Memory B cell (primary cell): ENCODE results near the gene ZNF536.
A peak's percentile ranks its signal among the peaks of the same experiment; 100 is the strongest.
"Not testable (repeated sequence)": the region's sequence is repeated elsewhere in the genome, so short reads cannot be mapped to it uniquely, and the experiment has no call there.

Experiments used
- ATAC-seq: fragments of 150-1000 bp; cut with Tn5 transposase; 2 replicates; pipeline ENCODE4 v1.10.0; 2021; ENCODE audit warnings: low read depth, mild to moderate bottlenecking, moderate library complexity
- DNase-seq, 2 donors: peaks; one replicate each; pipeline ENCODE4 v3.0.0; 2022; ENCODE audit warnings: low spot score in 2 of 2
- H3K27ac Mint-ChIP-seq: one replicate; pipeline ENCODE4 v1.8.0; 2022; ENCODE audit warnings: mild to moderate bottlenecking, moderate library complexity, mixed read lengths
- H3K27me3 Mint-ChIP-seq: one replicate; pipeline ENCODE4 v1.8.0; 2022; ENCODE audit warnings: mixed read lengths
- H3K36me3 Mint-ChIP-seq: one replicate; pipeline ENCODE4 v1.8.0; 2022; ENCODE audit warnings: mild to moderate bottlenecking, mixed read lengths
- H3K4me1 Mint-ChIP-seq: one replicate; pipeline ENCODE4 v1.8.0; 2022; ENCODE audit warnings: mixed read lengths
- H3K4me3 Mint-ChIP-seq: one replicate; pipeline ENCODE4 v1.8.0; 2022; ENCODE audit warnings: mild to moderate bottlenecking, moderate library complexity, mixed read lengths
- H3K9me3 Mint-ChIP-seq: one replicate; pipeline ENCODE4 v1.8.0; 2022; ENCODE audit warnings: mixed read lengths

ZNF536 gene

DNA sequence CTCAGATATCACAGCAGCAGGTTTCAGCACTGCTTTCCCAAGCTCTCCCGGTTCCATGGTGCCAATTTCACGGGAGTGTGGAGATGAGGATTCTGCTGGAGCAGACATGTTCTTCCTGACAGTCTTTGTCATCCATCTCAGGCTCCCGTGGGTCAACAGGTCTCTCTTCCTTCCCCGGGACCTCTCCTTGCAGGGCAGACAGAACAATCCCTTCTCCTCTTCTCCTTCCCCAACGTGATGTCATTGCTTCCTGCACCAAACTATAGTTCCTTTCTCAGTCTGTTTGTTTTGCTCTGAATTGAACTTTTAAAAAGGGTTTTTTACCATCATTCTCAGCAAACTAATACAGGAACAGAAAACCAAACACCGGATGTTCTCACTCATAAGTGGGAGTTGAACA, 107.9 kb downstream of the ZNF536 start:
- DNase-seq (no peak), ATAC-seq (no peak)
- Mint-ChIP-seq H3K27ac (no peak overlapping the region), H3K27me3 (no peaks in the 10 kb centered on the region), H3K9me3 (peaks cover 23% of the 10 kb centered on the region), H3K4me1 (no peaks in the 10 kb centered on the region), H3K4me3 (no peak overlapping the region), H3K36me3 (no peaks in the 10 kb centered on the region)

- no peak for ATAC-seq
- H3K27ac Mint-ChIP-seq, result no peak overlapping the region
- no peaks in the 10 kb centered on the region for H3K27me3 Mint-ChIP-seq
- no peaks in the 10 kb centered on the region for H3K4me1 Mint-ChIP-seq
- H3K9me3 Mint-ChIP-seq, result peaks cover 21% of the 10 kb centered on the region
- no peaks in the 10 kb centered on the region for H3K36me3 Mint-ChIP-seq
- DNase-seq, result no peak
- no peak overlapping the region for H3K4me3 Mint-ChIP-seq
These were observed 108.9 kb downstream of the ZNF536 start for GRCh38 chr19:30481063-30481462.

- Mint-ChIP-seq H3K4me3 (no peak overlapping the region), H3K27ac (no peak overlapping the region), H3K9me3 (peaks cover 19% of the 10 kb centered on the region), H3K36me3 (no peaks in the 10 kb centered on the region), H3K27me3 (no peaks in the 10 kb centered on the region), H3K4me1 (no peaks in the 10 kb centered on the region)
- ATAC-seq (no peak), DNase-seq (no peak)
These were observed 109.6 kb downstream of the ZNF536 start for GRCh38 chr19:30481823-30482222.

- no peaks in the 10 kb centered on the region for H3K27me3 Mint-ChIP-seq
- ATAC-seq, result no peak
- H3K36me3 Mint-ChIP-seq, result no peaks in the 10 kb centered on the region
- peaks cover 19% of the 10 kb centered on the region for H3K9me3 Mint-ChIP-seq
- no peak overlapping the region for H3K27ac Mint-ChIP-seq
- no peaks in the 10 kb centered on the region for H3K4me1 Mint-ChIP-seq
- H3K4me3 Mint-ChIP-seq, result no peak overlapping the region
- no peak for DNase-seq
These were observed 110.8 kb downstream of the ZNF536 start for GRCh38 chr19:30482956-30483355.

DNA sequence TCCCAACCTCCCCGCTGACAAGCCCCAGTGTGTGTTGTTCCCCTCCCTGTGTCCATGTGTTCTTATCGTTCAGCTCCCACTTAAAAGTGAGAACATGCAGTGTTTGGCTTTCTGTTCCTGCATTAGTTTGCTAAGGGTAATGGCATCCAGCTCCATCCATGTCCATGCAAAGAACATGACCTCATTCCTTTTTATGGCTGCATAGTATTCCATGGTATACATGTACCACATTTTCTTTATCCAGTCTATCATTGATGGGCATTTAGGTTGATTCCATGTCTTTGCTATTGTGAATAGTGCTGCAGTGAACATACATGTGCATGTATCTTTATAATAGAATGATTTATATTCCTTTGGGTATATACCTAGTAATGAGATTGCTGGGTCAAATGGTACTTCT, 114.1 kb downstream of the ZNF536 start:
- not testable (repeated sequence) for H3K27me3 Mint-ChIP-seq, ATAC-seq, H3K4me3 Mint-ChIP-seq, H3K4me1 Mint-ChIP-seq, H3K36me3 Mint-ChIP-seq, DNase-seq, H3K27ac Mint-ChIP-seq
- peaks cover 16% of the 10 kb centered on the region for H3K9me3 Mint-ChIP-seq

DNA sequence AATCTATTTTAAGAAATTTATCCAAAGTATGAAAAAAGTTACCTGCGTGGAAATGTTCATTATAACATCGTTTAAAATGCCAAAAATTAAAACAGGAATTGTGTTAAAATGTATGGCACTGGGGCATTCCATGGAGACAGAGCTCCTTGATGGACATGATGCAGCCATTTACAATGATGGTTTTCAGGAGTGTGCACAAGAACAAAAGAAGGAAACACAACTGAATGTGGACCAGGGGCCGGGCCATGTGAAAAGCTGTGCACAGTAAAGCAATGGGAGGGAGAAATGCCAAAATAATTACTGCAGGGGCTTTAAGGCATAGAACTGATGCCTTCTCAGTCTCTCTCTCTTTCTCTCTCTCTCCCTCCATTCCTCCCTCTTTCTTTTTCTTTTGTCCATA, 115.0 kb downstream of the ZNF536 start:
- Mint-ChIP-seq H3K27ac (no peak overlapping the region), H3K4me3 (no peak overlapping the region), H3K9me3 (peaks cover 11% of the 10 kb centered on the region), H3K27me3 (no peaks in the 10 kb centered on the region), H3K36me3 (no peaks in the 10 kb centered on the region), H3K4me1 (no peaks in the 10 kb centered on the region)
- no peak for ATAC-seq
- DNase-seq, result no peak

GRCh38 chr19:30488191-30488590, 116.0 kb downstream of the ZNF536 start:
- Mint-ChIP-seq H3K4me3 (no peak overlapping the region), H3K36me3 (no peaks in the 10 kb centered on the region), H3K27ac (no peak overlapping the region), H3K4me1 (no peaks in the 10 kb centered on the region), H3K9me3 (peaks cover 9% of the 10 kb centered on the region), H3K27me3 (no peaks in the 10 kb centered on the region)
- ATAC-seq, result no peak
- DNase-seq, result no peak

- H3K9me3 Mint-ChIP-seq, result no peaks in the 10 kb centered on the region
- no peaks in the 10 kb centered on the region for H3K27me3 Mint-ChIP-seq
- no peak for ATAC-seq
These were observed 118.6 kb downstream of the ZNF536 start for GRCh38 chr19:30490760-30491159.

GRCh38 chr19:30492586-30493270, 120.5 kb downstream of the ZNF536 start:
- no peaks in the 10 kb centered on the region for H3K4me1 Mint-ChIP-seq
- H3K9me3 Mint-ChIP-seq, result peaks cover 3% of the 10 kb centered on the region
- H3K27me3 Mint-ChIP-seq, result no peaks in the 10 kb centered on the region
- H3K27ac Mint-ChIP-seq, result no peak overlapping the region
- no peaks in the 10 kb centered on the region for H3K36me3 Mint-ChIP-seq
- no peak overlapping the region for H3K4me3 Mint-ChIP-seq
- ATAC-seq (no peak), DNase-seq (no peak)

More at GRCh38 chr19:30490760-30491159, 118.6 kb downstream of the ZNF536 start:
- no peaks in the 10 kb centered on the region for H3K36me3 Mint-ChIP-seq
- H3K4me3 Mint-ChIP-seq, result no peak overlapping the region
- no peak overlapping the region for H3K27ac Mint-ChIP-seq
- no peak for DNase-seq
- H3K4me1 Mint-ChIP-seq, result no peaks in the 10 kb centered on the region

GRCh38 chr19:30497034-30497433, 124.8 kb downstream of the ZNF536 start:
- no peaks in the 10 kb centered on the region for H3K36me3 Mint-ChIP-seq
- no peak overlapping the region for H3K27ac Mint-ChIP-seq
- no peak for DNase-seq
- no peaks in the 10 kb centered on the region for H3K27me3 Mint-ChIP-seq
- ATAC-seq, result no peak
- H3K4me1 Mint-ChIP-seq, result no peaks in the 10 kb centered on the region
- H3K4me3 Mint-ChIP-seq, result no peak overlapping the region
- H3K9me3 Mint-ChIP-seq, result peaks cover 3% of the 10 kb centered on the region

GRCh38 chr19:30498085-30498484, 125.9 kb downstream of the ZNF536 start:
- H3K36me3 Mint-ChIP-seq, H3K27me3 Mint-ChIP-seq, H3K27ac Mint-ChIP-seq, ATAC-seq, H3K9me3 Mint-ChIP-seq, H3K4me1 Mint-ChIP-seq, H3K4me3 Mint-ChIP-seq, DNase-seq: not testable (repeated sequence)

- DNase-seq (no peak), ATAC-seq (no peak)
- Mint-ChIP-seq H3K4me1 (no peaks in the 10 kb centered on the region), H3K27ac (no peak overlapping the region), H3K27me3 (no peaks in the 10 kb centered on the region), H3K36me3 (no peaks in the 10 kb centered on the region), H3K4me3 (no peak overlapping the region), H3K9me3 (peaks cover 5% of the 10 kb centered on the region)
These were observed 126.5 kb downstream of the ZNF536 start for GRCh38 chr19:30498707-30499106.

GRCh38 chr19:30504272-30504671, 132.1 kb downstream of the ZNF536 start:
- Mint-ChIP-seq H3K27ac (peak overlapping the region; percentile 46), H3K4me3 (no peak overlapping the region), H3K36me3 (no peaks in the 10 kb centered on the region), H3K27me3 (no peaks in the 10 kb centered on the region), H3K9me3 (peaks cover 4% of the 10 kb centered on the region), H3K4me1 (no peaks in the 10 kb centered on the region)
- ATAC-seq, result no peak
- DNase-seq, result no peak

- no peak overlapping the region for H3K27ac Mint-ChIP-seq
- no peak for DNase-seq
These were observed 140.2 kb downstream of the ZNF536 start for GRCh38 chr19:30512176-30513081.

More at GRCh38 chr19:30512176-30513081, 140.2 kb downstream of the ZNF536 start:
- no peak for ATAC-seq
- Mint-ChIP-seq H3K36me3 (no peaks in the 10 kb centered on the region), H3K4me3 (no peak overlapping the region), H3K27me3 (no peaks in the 10 kb centered on the region), H3K9me3 (peaks cover 2% of the 10 kb centered on the region), H3K4me1 (no peaks in the 10 kb centered on the region)
